CD14-positive monocyte (primary cell): ENCODE results near the gene ADAMTSL4. TPM values are rescaled to one million over a fixed set of nuclear protein-coding genes. Genes with fewer than 3 reads are reported as not detected.
"Not testable (repeated sequence)": the region's sequence is repeated elsewhere in the genome, so short reads cannot be mapped to it uniquely, and the experiment has no call there.

ENCODE experiments used
- DNase-seq, 3 donors: peaks; one replicate each; pipeline ENCODE4 v3.0.0-alpha.2; 2011 to 2022
- H2AFZ ChIP-seq: 2 replicates; pipeline ENCODE4 v1.6.0; 2012; ENCODE audit warnings: mild to moderate bottlenecking, low read depth, low read length, inconsistent platforms; ENCODE audit not compliant: insufficient read depth, poor library complexity, severe bottlenecking
- H3K27ac ChIP-seq, 2 donors: 1 replicate in 1 of 2; 2 replicates in 1 of 2; pipeline ENCODE4 v1.5.1; 2012 to 2013; ENCODE audit warnings: low read length in 2 of 2, control low read depth in 1 of 2, inconsistent platforms in 1 of 2, low read depth in 1 of 2, mild to moderate bottlenecking in 1 of 2
- H3K27me3 ChIP-seq, 2 donors: one replicate each; pipeline versions ENCODE4 v1.6.0 to v1.6.1; 2011 to 2013; ENCODE audit warnings: low read length in 2 of 2; ENCODE audit not compliant: control insufficient read depth in 2 of 2, insufficient read depth in 2 of 2
- H3K36me3 ChIP-seq, 2 donors: replicated peaks in 1 of 2; 1 replicate in 1 of 2; 2 replicates in 1 of 2; pipeline versions ENCODE4 v1.5.1 to v1.6.1; 2012 to 2013; ENCODE audit warnings: low read length in 2 of 2, control low read depth in 1 of 2, inconsistent platforms in 1 of 2, mild to moderate bottlenecking in 1 of 2; ENCODE audit not compliant: insufficient read depth in 2 of 2, control insufficient read depth in 1 of 2
- H3K4me1 ChIP-seq, 2 donors: 1 replicate in 1 of 2; 2 replicates in 1 of 2; pipeline versions ENCODE4 v1.5.1 to v1.6.1; 2012 to 2013; ENCODE audit warnings: low read length in 2 of 2, control low read depth in 1 of 2, inconsistent platforms in 1 of 2, mild to moderate bottlenecking in 1 of 2, moderate library complexity in 1 of 2; ENCODE audit not compliant: insufficient read depth in 2 of 2, control insufficient read depth in 1 of 2
- H3K4me2 ChIP-seq: replicated peaks from 2 replicates; pipeline ENCODE3; 2012; ENCODE audit warnings: low read length, moderate library complexity, mild to moderate bottlenecking; ENCODE audit not compliant: poor library complexity, severe bottlenecking; ENCODE audit errors: extremely low read depth
- H3K4me3 ChIP-seq, 3 experiments: fragments of 200-600 bp in 1 of 3; sonication (generic) in 1 of 3; replicated peaks in 1 of 3; 1 replicate in 2 of 3; 2 replicates in 1 of 3; pipeline ENCODE4 v1.5.1; 2011 to 2013; ENCODE audit warnings: low read length in 3 of 3, mild to moderate bottlenecking in 3 of 3, control low read depth in 2 of 3, low read depth in 2 of 3, inconsistent platforms in 1 of 3, moderate library complexity in 1 of 3
- H3K79me2 ChIP-seq: 2 replicates; pipeline ENCODE4 v1.6.0; 2012; ENCODE audit warnings: mild to moderate bottlenecking, control low read depth, inconsistent platforms, low read length, moderate library complexity; ENCODE audit not compliant: insufficient read depth
- H3K9ac ChIP-seq: 2 replicates; pipeline ENCODE4 v1.6.0; 2017; ENCODE audit warnings: low read length, mild to moderate bottlenecking; ENCODE audit not compliant: insufficient read depth, poor library complexity, severe bottlenecking
- H3K9me3 ChIP-seq, 2 donors: replicated peaks in 1 of 2; 1 replicate in 1 of 2; 2 replicates in 1 of 2; pipeline versions ENCODE4 v1.5.1 to v1.6.1; 2012 to 2013; ENCODE audit warnings: low read length in 2 of 2, control low read depth in 1 of 2; ENCODE audit not compliant: control insufficient read depth in 1 of 2, insufficient read depth in 1 of 2
- H4K20me1 ChIP-seq: 2 replicates; pipeline ENCODE4 v1.6.0; 2012; ENCODE audit warnings: mild to moderate bottlenecking, low read length, control low read depth, moderate library complexity; ENCODE audit not compliant: insufficient read depth
- H3K27ac Mint-ChIP-seq, 7 donors: one replicate each; pipeline ENCODE4 v1.8.0; 2020; ENCODE audit warnings: mild to moderate bottlenecking in 7 of 7, mixed read lengths in 7 of 7, moderate library complexity in 6 of 7, inconsistent platforms in 2 of 7
- H3K27me3 Mint-ChIP-seq, 3 donors: one replicate each; pipeline ENCODE4 v1.8.0; 2021 to 2022; ENCODE audit warnings: low read depth in 3 of 3, mild to moderate bottlenecking in 3 of 3, mixed read lengths in 3 of 3, moderate library complexity in 3 of 3, inconsistent platforms in 1 of 3
- H3K36me3 Mint-ChIP-seq, 2 donors: one replicate each; pipeline ENCODE4 v1.8.0; 2020; ENCODE audit warnings: mixed read lengths in 2 of 2, inconsistent platforms in 1 of 2, mild to moderate bottlenecking in 1 of 2
- H3K4me1 Mint-ChIP-seq: one replicate; pipeline ENCODE4 v1.8.0; 2020; ENCODE audit warnings: mild to moderate bottlenecking, mixed read lengths
- H3K4me3 Mint-ChIP-seq, 2 donors: one replicate each; pipeline ENCODE4 v1.8.0; 2020; ENCODE audit warnings: mild to moderate bottlenecking in 2 of 2, mixed read lengths in 2 of 2, moderate library complexity in 1 of 2
- H3K9me3 Mint-ChIP-seq, 7 donors: one replicate each; pipeline ENCODE4 v1.8.0; 2020 to 2022; ENCODE audit warnings: mixed read lengths in 7 of 7, mild to moderate bottlenecking in 6 of 7, moderate library complexity in 6 of 7, inconsistent platforms in 2 of 7
- CTCF ChIP-seq: fragments of 200-600 bp; IDR thresholded peaks from one replicate; pipeline ENCODE4 v1.8.0; 2022; ENCODE audit warnings: antibody characterized with exemption, mild to moderate bottlenecking
- WGBS: methylation state at CpG from one replicate; pipeline ENCODE4 v1.1.5; 2013; ENCODE audit warnings: missing lambda C conversion rate; ENCODE audit not compliant: insufficient coverage; 5-methylcytosine and 5-hydroxymethylcytosine counted together
- intact Hi-C, 2 donors: fragments of 100-400 bp; cut with micrococcal nuclease; formaldehyde crosslinking; loops; one replicate each; pipeline versions ENCODE4 v1.15.0 to v1.15.1; 2023
- polyA plus RNA-seq, 3 donors: library from polyadenylated mRNA; depleted of rRNA in 1 of 3; unstranded in 2 of 3; stranded (reverse) in 1 of 3; fragments of 300-500 nt in 2 of 3; fragments of >200 nt in 1 of 3; fragmentation: Illumina TruSeq in 2 of 3; gene quantifications; 1 replicate in 2 of 3; 2 replicates in 1 of 3; pipeline ENCODE4 v1.2.3, GENCODE V29; 2012 to 2021

ADAMTSL4 gene
- polyA plus RNA-seq, 3 donors, result 2.5 to 109 (median 2.8) TPM

- Mint-ChIP-seq H3K4me3 (peak overlapping the region; percentile 67 to 82), H3K36me3 (peaks cover 47 to 74% of the 10 kb centered on the region in 2 donors), H3K9me3 (peaks cover 0 to 2% (median 0%) of the 10 kb centered on the region in 7 donors), H3K27ac (peak overlapping the region; percentile 91 to 93 (median 92)), H3K4me1 (peaks cover 92% of the 10 kb centered on the region), H3K27me3 (peaks cover 0 to 5% (median 0%) of the 10 kb centered on the region in 3 donors)
- Histone ChIP-seq H3K4me1 (peaks cover 75 to 100% of the 10 kb centered on the region in 2 donors), H3K27me3 (no peaks in the 10 kb centered on the region), H3K79me2 (peaks cover 97% of the 10 kb centered on the region), H4K20me1 (peaks cover 98% of the 10 kb centered on the region), H2AFZ (no peak overlapping the region), H3K27ac (peak overlapping the region; percentile 66 to 75), H3K4me3 (peak overlapping the region in 2 of 3 experiments; percentile 28 to 69), H3K9me3 (no peaks in the 10 kb centered on the region), H3K36me3 (peaks cover 21 to 42% of the 10 kb centered on the region in 2 donors), H3K9ac (peak overlapping the region; percentile 35), H3K4me2 (peak overlapping the region; percentile 76)
- peak in 2 of 3 donors; percentile 27 to 36 for DNase-seq
- intact Hi-C loops, result no loop called here
- TF ChIP-seq CTCF, result no peak
These were observed 19.4 kb downstream of the ADAMTSL4 start for GRCh38 chr1:150568594-150568966.

GRCh38 chr1:150572918-150573647 lies 23.9 kb downstream of the ADAMTSL4 start:
- WGBS, result 90% methylated on average over 2 of the region's 4 CpGs
- H3K4me2 ChIP-seq, result peak overlapping the region; percentile 47
- H3K4me1 ChIP-seq, result peaks cover 53 to 81% of the 10 kb centered on the region in 2 donors
- intact Hi-C loops, result no loop called here
- Mint-ChIP-seq H3K4me3 (peak overlapping the region; percentile 39 to 69), H3K36me3 (peaks cover 72 to 89% of the 10 kb centered on the region in 2 donors), H3K4me1 (peaks cover 74% of the 10 kb centered on the region), H3K9me3 (peaks cover 3 to 14% (median 6%) of the 10 kb centered on the region in 7 donors), H3K27me3 (peaks cover 0 to 15% (median 2%) of the 10 kb centered on the region in 3 donors), H3K27ac (peak overlapping the region; percentile 54 to 80 (median 78))
- TF ChIP-seq CTCF, result no peak
- DNase-seq, result peak in 1 of 3 donors; percentile 18
- peaks cover 100% of the 10 kb centered on the region for H3K79me2 ChIP-seq
- no peaks in the 10 kb centered on the region for H3K9me3 ChIP-seq
- H3K36me3 ChIP-seq, result peaks cover 60 to 82% of the 10 kb centered on the region in 2 donors
- H3K27ac ChIP-seq, result no peak overlapping the region
- no peak overlapping the region for H3K9ac ChIP-seq
- H3K4me3 ChIP-seq, result peak overlapping the region in 1 of 3 experiments; percentile 100
- H4K20me1 ChIP-seq, result peaks cover 100% of the 10 kb centered on the region
- H3K27me3 ChIP-seq, result no peaks in the 10 kb centered on the region
- H2AFZ ChIP-seq, result no peak overlapping the region

- 89% methylated on average over 9 of the region's 13 CpGs for WGBS
- peaks cover 0 to 16% (median 2%) of the 10 kb centered on the region in 3 donors for H3K27me3 Mint-ChIP-seq
- H3K4me1 Mint-ChIP-seq, result peaks cover 69% of the 10 kb centered on the region
- Histone ChIP-seq H3K4me1 (peaks cover 47 to 75% of the 10 kb centered on the region in 2 donors), H3K4me3 (peak overlapping the region in 1 of 3 experiments; percentile 100), H4K20me1 (peaks cover 100% of the 10 kb centered on the region), H3K36me3 (peaks cover 60 to 87% of the 10 kb centered on the region in 2 donors), H3K4me2 (peak overlapping the region; percentile 47), H3K79me2 (peaks cover 100% of the 10 kb centered on the region)
- H2AFZ ChIP-seq, intact Hi-C loops, H3K9ac ChIP-seq, H3K27me3 ChIP-seq, DNase-seq, H3K9me3 ChIP-seq, H3K27ac ChIP-seq: not testable (repeated sequence)
- H3K4me3 Mint-ChIP-seq, result peak overlapping the region; percentile 39 to 69
- peaks cover 5 to 16% (median 11%) of the 10 kb centered on the region in 7 donors for H3K9me3 Mint-ChIP-seq
- peaks cover 77 to 95% of the 10 kb centered on the region in 2 donors for H3K36me3 Mint-ChIP-seq
- H3K27ac Mint-ChIP-seq, result peak overlapping the region; percentile 50 to 80 (median 78)
These were observed 24.5 kb downstream of the ADAMTSL4 start for GRCh38 chr1:150573648-150574071.
